Sigmoid colon (tissue), 3 donors: Measurements from ENCODE around the gene ASB7.

Source experiments
- CTCF ChIP-seq, 4 experiments: fragments of 450-650 bp in 3 of 4; fragments of 200-600 bp in 1 of 4; IDR thresholded peaks; one replicate each; pipeline ENCODE4 v1.5.1; 2016 to 2019; ENCODE audit warnings: antibody characterized with exemption in 4 of 4, mild to moderate bottlenecking in 3 of 4, moderate library complexity in 2 of 4
- POLR2A ChIP-seq, 2 donors: fragments of 450-650 bp; IDR thresholded peaks; one replicate each; pipeline ENCODE4 v1.6.1; 2016; ENCODE audit warnings: antibody characterized with exemption in 2 of 2, mild to moderate bottlenecking in 2 of 2, moderate library complexity in 2 of 2

GRCh38 chr15:100573526-100573925, 28.9 kb upstream of the ASB7 start:
- no peak for TF ChIP-seq POLR2A (IDR thresholded peaks at IDR 0.05)
- TF ChIP-seq CTCF (IDR thresholded peaks at IDR 0.05): no peak
